H1 (cell line): ENCODE results near the gene CASQ2. TPM values are rescaled to one million over a fixed set of nuclear protein-coding genes. Genes with fewer than 3 reads are reported as not detected.

Source experiments
- CTCF ChIA-PET: fragments of 300-600 bp; sonication (Branson Sonifier 250); formaldehyde crosslinking; loops from one replicate; lab custom pipeline; 2021; ENCODE audit not compliant: partially characterized antibody; lab: Charles Lee
- POLR2A ChIA-PET: fragments of 300-600 bp; sonication (Branson Sonifier 250); formaldehyde crosslinking; loops from one replicate; lab custom pipeline; 2021; ENCODE audit warnings: inconsistent platforms; ENCODE audit not compliant: partially characterized antibody; lab: Charles Lee
- DNase-seq, 2 experiments: peaks; one replicate each; pipeline versions ENCODE4 v3.0.0 to v3.0.0-alpha.2; 2010 to 2022; ENCODE audit warnings: low spot score in 2 of 2, low read depth in 1 of 2, mixed read lengths in 1 of 2
- FAIRE-seq: peaks from 2 replicates; lab custom pipeline; 2011; peaks lifted over from hg19 to GRCh38; lab: Jason Lieb, UNC
- H2AFZ ChIP-seq: 2 replicates; pipeline ENCODE4 v1.8.1; 2012; ENCODE audit warnings: low read length, inconsistent platforms
- H2AK5ac ChIP-seq: 2 replicates; pipeline ENCODE4 v1.6.1; 2013; ENCODE audit warnings: low read depth, low read length
- H2BK120ac ChIP-seq: replicated peaks from 2 replicates; pipeline ENCODE3; 2013; ENCODE audit warnings: low read depth, low read length, inconsistent platforms
- H2BK12ac ChIP-seq: 2 replicates; pipeline ENCODE4 v1.6.1; 2013; ENCODE audit warnings: low read depth, low read length
- H2BK15ac ChIP-seq: 2 replicates; pipeline ENCODE4 v1.6.1; 2013; ENCODE audit warnings: low read length
- H2BK20ac ChIP-seq: 2 replicates; pipeline ENCODE4 v1.6.1; 2013; ENCODE audit warnings: low read length
- H2BK5ac ChIP-seq: 2 replicates; pipeline ENCODE4 v1.6.1; 2013; ENCODE audit warnings: low read depth, low read length
- H3K14ac ChIP-seq: 2 replicates; pipeline ENCODE4 v1.6.1; 2013; ENCODE audit warnings: inconsistent platforms; ENCODE audit not compliant: insufficient read length
- H3K18ac ChIP-seq: 2 replicates; pipeline ENCODE4 v1.6.1; 2013; ENCODE audit warnings: low read length; ENCODE audit errors: extremely low read depth
- H3K23ac ChIP-seq: 2 replicates; pipeline ENCODE4 v1.6.1; 2013; ENCODE audit warnings: inconsistent platforms; ENCODE audit not compliant: insufficient read length
- H3K23me2 ChIP-seq: 2 replicates; pipeline ENCODE4 v1.6.1; 2013; ENCODE audit warnings: low read depth, low read length
- H3K27ac ChIP-seq: 2 replicates; pipeline ENCODE4 v1.6.1; 2011; ENCODE audit warnings: low read depth, low read length, inconsistent platforms
- H3K27me3 ChIP-seq, 4 experiments: replicated peaks in 1 of 4; 1 replicate in 1 of 4; 2 replicates in 3 of 4; pipeline versions ENCODE4 v1.6.1 to v1.8.1; 2011 to 2013; ENCODE audit warnings: low read length in 3 of 4, mild to moderate bottlenecking in 3 of 4, inconsistent platforms in 2 of 4, mixed read lengths in 2 of 4, moderate library complexity in 1 of 4; ENCODE audit not compliant: control insufficient read depth in 3 of 4, insufficient read depth in 3 of 4; ENCODE audit errors: extremely low read depth in 1 of 4
- H3K36me3 ChIP-seq, 4 experiments: 2 replicates each; pipeline versions ENCODE4 v1.6.1 to v1.8.1; 2011 to 2013; ENCODE audit warnings: mild to moderate bottlenecking in 4 of 4, low read length in 3 of 4, moderate library complexity in 2 of 4, control low read depth in 1 of 4, inconsistent platforms in 1 of 4; ENCODE audit not compliant: insufficient read depth in 4 of 4, control insufficient read depth in 2 of 4
- H3K4ac ChIP-seq: replicated peaks from 2 replicates; pipeline ENCODE3; 2013; ENCODE audit warnings: low read length, low read depth, mixed read lengths, inconsistent platforms; ENCODE audit not compliant: insufficient read length
- H3K4me1 ChIP-seq, 4 experiments: replicated peaks in 1 of 4; 1 replicate in 1 of 4; 2 replicates in 3 of 4; pipeline versions ENCODE4 v1.6.1 to v1.8.1; 2011 to 2013; ENCODE audit warnings: low read length in 3 of 4, inconsistent platforms in 2 of 4, mixed read lengths in 1 of 4; ENCODE audit not compliant: insufficient read depth in 4 of 4, control insufficient read depth in 3 of 4
- H3K4me2 ChIP-seq, 2 experiments: 2 replicates each; pipeline versions ENCODE4 v1.6.1 to v1.8.1; 2011 to 2013; ENCODE audit warnings: low read depth in 2 of 2, low read length in 2 of 2, control low read depth in 1 of 2, inconsistent platforms in 1 of 2, mild to moderate bottlenecking in 1 of 2; ENCODE audit not compliant: insufficient read depth in 1 of 2
- H3K4me3 ChIP-seq, 4 experiments: fragments of 200-600, 300-600 bp in 1 of 4; sonication (generic), shearing (Covaris generic), sonication (Bioruptor Twin) in 1 of 4; 2 replicates each; pipeline versions ENCODE4 v1.5.1 to v1.8.1; 2011 to 2016; ENCODE audit warnings: low read length in 4 of 4, low read depth in 3 of 4, control low read depth in 2 of 4, inconsistent platforms in 2 of 4, mild to moderate bottlenecking in 2 of 4, mixed read lengths in 1 of 4, moderate library complexity in 1 of 4; ENCODE audit not compliant: insufficient read depth in 2 of 4; ENCODE audit errors: extremely low read depth in 1 of 4
- H3K56ac ChIP-seq: replicated peaks from 2 replicates; pipeline ENCODE3; 2013; ENCODE audit warnings: low read depth, mild to moderate bottlenecking, mixed read lengths, low read length, inconsistent platforms; ENCODE audit not compliant: insufficient read length
- H3K79me1 ChIP-seq: 2 replicates; pipeline ENCODE4 v1.6.1; 2013; ENCODE audit warnings: low read depth, low read length, control low read depth
- H3K79me2 ChIP-seq, 2 experiments: 2 replicates each; pipeline versions ENCODE4 v1.6.1 to v1.8.1; 2012 to 2013; ENCODE audit warnings: low read length in 2 of 2, mild to moderate bottlenecking in 2 of 2, inconsistent platforms in 1 of 2; ENCODE audit not compliant: insufficient read depth in 2 of 2, control insufficient read depth in 1 of 2
- H3K9ac ChIP-seq, 4 experiments: replicated peaks in 1 of 4; 1 replicate in 1 of 4; 2 replicates in 3 of 4; pipeline versions ENCODE4 v1.6.1 to v1.8.1; 2011 to 2013; ENCODE audit warnings: low read depth in 3 of 4, low read length in 3 of 4, control low read depth in 2 of 4, mild to moderate bottlenecking in 2 of 4, moderate library complexity in 2 of 4, inconsistent platforms in 1 of 4; ENCODE audit errors: extremely low read depth in 1 of 4
- H3K9me3 ChIP-seq, 2 experiments: 2 replicates each; pipeline versions ENCODE4 v1.6.1 to v1.8.1; 2012 to 2013; ENCODE audit warnings: mild to moderate bottlenecking in 2 of 2, moderate library complexity in 2 of 2, control low read depth in 1 of 2, inconsistent platforms in 1 of 2, low read depth in 1 of 2, low read length in 1 of 2, mixed read lengths in 1 of 2; ENCODE audit not compliant: insufficient read depth in 2 of 2
- H4K20me1 ChIP-seq, 2 experiments: replicated peaks in 1 of 2; 2 replicates each; pipeline versions ENCODE3 to v1.8.1; 2011 to 2013; ENCODE audit warnings: inconsistent platforms in 2 of 2, low read length in 2 of 2, mild to moderate bottlenecking in 1 of 2; ENCODE audit not compliant: insufficient read depth in 2 of 2, control insufficient read depth in 1 of 2
- H4K5ac ChIP-seq: 2 replicates; pipeline ENCODE4 v1.6.1; 2013; ENCODE audit warnings: low read length, low read depth, mixed read lengths, inconsistent platforms; ENCODE audit not compliant: insufficient read length
- H4K8ac ChIP-seq: 2 replicates; pipeline ENCODE4 v1.8.0; 2013; ENCODE audit warnings: mild to moderate bottlenecking, moderate library complexity, low read length, inconsistent platforms; ENCODE audit not compliant: insufficient read depth; ENCODE audit errors: extremely low read depth
- H4K91ac ChIP-seq: replicated peaks from 2 replicates; pipeline ENCODE3; 2013; ENCODE audit warnings: low read length, mixed read lengths, inconsistent platforms; ENCODE audit not compliant: insufficient read length
- BACH1 ChIP-seq: IDR thresholded peaks from 2 replicates; pipeline ENCODE4 v1.6.1; 2012; ENCODE audit warnings: low read length, improper control_type of control experiment
- CBX8 ChIP-seq: fragments of 300-800, 300-1000 bp; sonication (generic); IDR thresholded peaks from 2 replicates; pipeline ENCODE4 v1.7.1; 2016; ENCODE audit warnings: low read depth, low read length, borderline replicate concordance
- CHD1 ChIP-seq: IDR thresholded peaks from 2 replicates; pipeline ENCODE4 v1.6.1; 2012; ENCODE audit warnings: low read depth, low read length, improper control_type of control experiment
- CTBP2 ChIP-seq: IDR thresholded peaks from 2 replicates; pipeline ENCODE4 v1.7.0; 2011; ENCODE audit warnings: borderline replicate concordance, mild to moderate bottlenecking, moderate library complexity, mixed read lengths, low read length; ENCODE audit not compliant: insufficient read depth, insufficient read length
- FOSL1 ChIP-seq: IDR thresholded peaks from 2 replicates; pipeline ENCODE4 v1.6.1; 2011; ENCODE audit warnings: mild to moderate bottlenecking, low read depth, low read length, moderate library complexity; ENCODE audit not compliant: insufficient read depth
- KDM4A ChIP-seq: IDR thresholded peaks from one replicate; pipeline ENCODE4 v1.7.1; 2012; ENCODE audit warnings: low read depth, mild to moderate bottlenecking, moderate library complexity, low read length, inconsistent platforms; ENCODE audit not compliant: severe bottlenecking
- POLR2A ChIP-seq, 2 experiments: IDR thresholded peaks; 1 replicate in 1 of 2; 2 replicates in 1 of 2; pipeline ENCODE4 v1.6.1; 2011; ENCODE audit warnings: low read depth in 2 of 2, low read length in 2 of 2, mild to moderate bottlenecking in 2 of 2; ENCODE audit errors: control extremely low read depth in 1 of 2
- SUZ12 ChIP-seq: fragments of 200-600 bp; sonication (generic); IDR thresholded peaks from 2 replicates; pipeline ENCODE4 v1.6.1; 2012; ENCODE audit warnings: mild to moderate bottlenecking, inconsistent platforms, low read length, moderate library complexity, mixed read lengths
- TCF12 ChIP-seq: IDR thresholded peaks from 2 replicates; pipeline ENCODE4 v1.6.1; 2011; ENCODE audit warnings: low read depth, mild to moderate bottlenecking, low read length
- WGBS, 2 experiments: shearing (Covaris generic) in 1 of 2; methylation state at CpG; one replicate each; pipeline versions ENCODE4 v1.1.6 to v1.1.7; 2013 to 2015; ENCODE audit warnings: low lambda C conversion rate in 2 of 2, mixed read lengths in 2 of 2, inconsistent platforms in 1 of 2, low coverage in 1 of 2, missing lambda C conversion rate in 1 of 2; ENCODE audit not compliant: insufficient replicate concordance in 2 of 2, insufficient coverage in 1 of 2, insufficient read length in 1 of 2; ENCODE audit errors: extremely low coverage in 1 of 2, missing lambda C conversion rate in 1 of 2; 5-methylcytosine and 5-hydroxymethylcytosine counted together
- long read RNA-seq, 2 experiments: library from RNA in 1 of 2; library from capped mRNA in 1 of 2; stranded (forward); transcript quantifications; one replicate each; pipeline ENCODE4 v2.0.0, GENCODE V29; 2021; ENCODE audit warnings: inconsistent platforms in 1 of 2
- polyA minus RNA-seq, 3 experiments: library from RNA; depleted of rRNA, polyadenylated mRNA; stranded (reverse); fragments of >200 nt; gene quantifications; 1 replicate in 2 of 3; 2 replicates in 1 of 3; pipeline ENCODE4 v1.2.3, GENCODE V29; 2011
- polyA plus RNA-seq, 7 experiments: library from polyadenylated mRNA; depleted of rRNA in 3 of 7; stranded (reverse) in 5 of 7; unstranded in 2 of 7; fragments of >200 nt in 5 of 7; fragments of 200-250 nt in 2 of 7; gene quantifications; 1 replicate in 5 of 7; 2 replicates in 1 of 7; 4 replicates in 1 of 7; pipeline versions ENCODE4 v1.2.1 to v1.2.3, GENCODE V29; 2011 to 2013; ENCODE audit warnings: missing spikeins in 2 of 7, mixed read lengths in 2 of 7
- total RNA-seq: library from RNA; stranded (reverse); fragmentation: NEBNext Ultra II Directional; extraction: Animal tissue kit (Norgen Biotek cat#: 25700); gene quantifications from 2 replicates; pipeline ENCODE4 v1.2.1, GENCODE V29; 2021

CASQ2 gene
- total RNA-seq (not detected in 2 replicates), polyA plus RNA-seq (2011; rRNA removed) (not detected in 2 replicates), polyA minus RNA-seq (2011; rRNA and poly(A)+ RNA removed) (not detected in 2 replicates)
- polyA plus RNA-seq (2011; cell fraction: cytosol; rRNA removed) = not detected
- polyA plus RNA-seq (2011; cell fraction: nucleus; rRNA removed) = not detected
- not detected in 4 replicates for polyA plus RNA-seq (2012, experiment 1 of 2)
- polyA plus RNA-seq (2012, experiment 2 of 2) = not detected
- polyA plus RNA-seq (2013, experiment 1 of 2) = not detected
- polyA plus RNA-seq (2013, experiment 2 of 2) = not detected
- polyA minus RNA-seq (2011; cell fraction: cytosol; rRNA and poly(A)+ RNA removed) = not detected
- polyA minus RNA-seq (2011; cell fraction: nucleus; rRNA and poly(A)+ RNA removed) = not detected
- long read RNA-seq, experiment 1 = 0 reads
- long read RNA-seq, experiment 2 = 0 reads

DNA sequence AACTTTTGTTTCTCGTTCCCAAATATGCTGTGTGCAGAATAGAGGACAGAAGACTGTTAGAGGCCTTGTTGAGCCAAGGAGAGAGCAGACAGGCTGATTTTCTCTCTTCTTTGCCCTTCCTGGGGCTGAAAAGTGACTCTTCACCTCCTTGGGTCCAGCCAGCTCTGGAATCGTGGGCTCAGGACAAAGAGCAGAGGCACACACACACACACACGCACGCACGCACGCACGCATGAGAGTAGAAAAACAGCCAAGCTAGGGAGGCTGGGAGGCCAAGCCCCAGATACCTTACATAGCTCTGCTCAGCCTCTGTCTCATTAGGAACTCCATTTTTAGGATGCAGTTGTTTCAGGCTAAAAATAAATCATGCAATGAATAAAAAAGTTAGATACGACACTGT, at the start of gene CASQ2:
Gene CASQ2, minus strand, starts transcription at position 166 of the 400 bp plus-strand sequence. CDS start 173 bp downstream, outside the sequence.
- Histone ChIP-seq H4K91ac (no peak within 1 kb of the TSS), H2BK15ac (no peak within 1 kb of the TSS), H3K9me3 (no peaks in the 10 kb centered on the region), H3K23ac (no peak within 1 kb of the TSS), H3K79me1 (no peaks in the 10 kb centered on the region), H2BK12ac (no peak within 1 kb of the TSS), H3K36me3 (no peaks in the 10 kb centered on the region), H3K56ac (no peak within 1 kb of the TSS), H3K18ac (no peak within 1 kb of the TSS), H3K14ac (no peak within 1 kb of the TSS), H2BK5ac (no peak within 1 kb of the TSS), H2BK120ac (no peak within 1 kb of the TSS), H3K4me3 (no peak within 1 kb of the TSS), H3K27me3 (no peaks in the 10 kb centered on the region), H3K79me2 (no peaks in the 10 kb centered on the region), H4K20me1 (no peaks in the 10 kb centered on the region), H4K8ac (no peak within 1 kb of the TSS), H4K5ac (no peak within 1 kb of the TSS), H3K4ac (no peak within 1 kb of the TSS), H3K4me2 (no peak within 1 kb of the TSS), H2BK20ac (no peak within 1 kb of the TSS), H2AK5ac (no peak within 1 kb of the TSS), H3K4me1 (no peaks in the 10 kb centered on the region; a peak in 2 of 7 replicates), H2AFZ (peak within 1 kb of the TSS; percentile 47; the same call in 1 of the 2 replicates), H3K27ac (no peak within 1 kb of the TSS), H3K23me2 (no peaks in the 10 kb centered on the region; the same call in 1 of the 2 replicates), H3K9ac (no peak within 1 kb of the TSS)
- WGBS, 2 experiments = 96% methylated on average over 8 of the region's 8 CpGs; no CpG with 5 or more reads in 1 of the 2 experiments
- FAIRE-seq (no peak), DNase-seq (no peak)
- POLR2A ChIA-PET = no interaction called here
- no peak for TF ChIP-seq TCF12
- no peak for TF ChIP-seq CTBP2
- TF ChIP-seq FOSL1 = no peak
- TF ChIP-seq CBX8 = no peak
- TF ChIP-seq POLR2A (IDR thresholded peaks at IDR 0.05; ENCODE audit: control extremely low read depth in 1 of 2, low read depth in 2 of 2, low read length in 2 of 2) = no peak
- TF ChIP-seq KDM4A = no peak
- no peak for TF ChIP-seq BACH1
- no peak for TF ChIP-seq CHD1
- TF ChIP-seq SUZ12 = no peak
- CTCF ChIA-PET = interaction anchor here (1.1 to 16.1 kb wide), 5 partner anchors 45 to 252 kb away, joined by 3 to 370 read pairs (median 7); no protein-coding TSS in a partner anchor
